A549 (cell line): ENCODE data around the gene HLA-DOA. TPM values are rescaled to one million over a fixed set of nuclear protein-coding genes. Genes with fewer than 3 reads are reported as not detected.

ENCODE experiments used
- ATAC-seq, 2 experiments: fragments of 200-7000 bp in 1 of 2; fragments of >200 bp in 1 of 2; cut with Nextera tagmentation in 1 of 2; cut with Tn5 transposase in 1 of 2; 3 replicates each; pipeline versions ENCODE4 v1.8.0 to v1.9.1; 2018 to 2020; ENCODE audit warnings: mild to moderate bottlenecking in 1 of 2, moderate library complexity in 1 of 2
- CTCF ChIA-PET: fragments of 300-600 bp; sonication (Branson Sonifier 250); formaldehyde crosslinking; extraction: SDS; loops from one replicate; lab custom pipeline; 2021; ENCODE audit warnings: antibody characterized with exemption, inconsistent platforms; lab: Yijun Ruan, JAX
- POLR2A ChIA-PET: fragments of 350-600 bp; formaldehyde crosslinking; extraction: SDS; loops from one replicate; lab custom pipeline; 2021; ENCODE audit warnings: antibody characterized with exemption, inconsistent platforms; lab: Yijun Ruan, JAX
- DNase-seq, 2 experiments: peaks; one replicate each; pipeline versions ENCODE4 v3.0.0 to v3.0.0-alpha.2; 2011 to 2016; ENCODE audit warnings: low read depth in 1 of 2, low spot score in 1 of 2
- FAIRE-seq: peaks from 2 replicates; lab custom pipeline; 2011; peaks lifted over from hg19 to GRCh38; lab: Jason Lieb, UNC
- H3K27ac ChIP-seq, 2 experiments: fragments of >200 bp; sonication (Bioruptor Twin); formaldehyde crosslinking; 3 replicates each; pipeline ENCODE4 v1.5.1; 2016 to 2017
- H3K4me1 ChIP-seq: fragments of >200 bp; sonication (Bioruptor Twin); formaldehyde crosslinking; 3 replicates; pipeline ENCODE4 v1.6.1; 2016
- H3K4me2 ChIP-seq: fragments of >200 bp; sonication (Bioruptor Twin); formaldehyde crosslinking; 3 replicates; pipeline ENCODE4 v1.6.1; 2016
- H3K4me3 ChIP-seq: fragments of >200 bp; sonication (Bioruptor Twin); formaldehyde crosslinking; 3 replicates; pipeline ENCODE4 v1.5.1; 2016
- H3K9me3 ChIP-seq: fragments of >200 bp; sonication (Bioruptor Twin); formaldehyde crosslinking; 3 replicates; pipeline ENCODE4 v1.6.1; 2016
- CHD2 ChIP-seq: fragments of 150-350 bp; IDR thresholded peaks from 2 replicates; pipeline ENCODE4 v1.6.1; 2014; ENCODE audit warnings: low read length; ENCODE audit not compliant: partially characterized antibody
- EP300 ChIP-seq, 2 experiments: fragments of >200 bp; sonication (Bioruptor Twin); formaldehyde crosslinking; IDR thresholded peaks; 2 replicates in 1 of 2; 3 replicates in 1 of 2; pipeline ENCODE4 v1.6.1; 2016 to 2017
- FOXS1 ChIP-seq: fragments of 250-450 bp; sonication (Bioruptor Pico); IDR thresholded peaks from 2 replicates; pipeline ENCODE4 v1.5.0; 2020; ENCODE audit warnings: mild to moderate bottlenecking, moderate library complexity
- HEYL ChIP-seq: fragments of 250-450 bp; sonication (Bioruptor Pico); IDR thresholded peaks from 2 replicates; pipeline ENCODE4 v1.8.0; 2021; ENCODE audit warnings: mild to moderate bottlenecking, moderate library complexity
- HOXA7 ChIP-seq: fragments of 250-450 bp; sonication (Bioruptor Pico); IDR thresholded peaks from 2 replicates; pipeline ENCODE4 v1.5.0; 2020; ENCODE audit warnings: mild to moderate bottlenecking, moderate library complexity
- HOXB5 ChIP-seq: fragments of 250-450 bp; sonication (Bioruptor Pico); IDR thresholded peaks from 2 replicates; pipeline ENCODE4 v1.5.0; 2020; ENCODE audit warnings: mild to moderate bottlenecking, moderate library complexity
- JUNB ChIP-seq: fragments of >200 bp; sonication (Bioruptor Twin); formaldehyde crosslinking; IDR thresholded peaks from 2 replicates; pipeline ENCODE4 v1.6.1; 2016
- MAX ChIP-seq: IDR thresholded peaks from 2 replicates; pipeline ENCODE4 v1.6.1; 2012
- MYC ChIP-seq: IDR thresholded peaks from 2 replicates; pipeline ENCODE4 v1.6.1; 2012; ENCODE audit warnings: mild to moderate bottlenecking, inconsistent platforms, low read length, improper control_type of control experiment, borderline replicate concordance
- POLR2A ChIP-seq: IDR thresholded peaks from 2 replicates; pipeline ENCODE4 v1.6.1; 2012; ENCODE audit warnings: mild to moderate bottlenecking, low read length
- POLR2AphosphoS2 ChIP-seq: conservative IDR thresholded peaks from 2 replicates; pipeline ENCODE4 v1.6.1; 2012; ENCODE audit warnings: low read length, improper control_type of control experiment, inconsistent platforms
- RAD21 ChIP-seq, 2 experiments: fragments of >200 bp in 1 of 2; sonication (Bioruptor Twin) in 1 of 2; formaldehyde crosslinking in 1 of 2; IDR thresholded peaks in 1 of 2; conservative IDR thresholded peaks in 1 of 2; 2 replicates in 1 of 2; 3 replicates in 1 of 2; pipeline ENCODE4 v1.6.1; 2012 to 2018; ENCODE audit warnings: inconsistent platforms in 1 of 2
- RCOR1 ChIP-seq: fragments of 150-350 bp; IDR thresholded peaks from 2 replicates; pipeline ENCODE4 v1.6.1; 2014; ENCODE audit warnings: antibody characterized with exemption, low read length, low read depth
- RFX5 ChIP-seq: fragments of 450-650 bp; IDR thresholded peaks from 2 replicates; pipeline ENCODE4 v1.7.1; 2014; ENCODE audit warnings: antibody characterized with exemption, mild to moderate bottlenecking, moderate library complexity
- RNF2 ChIP-seq: fragments of 200-600 bp; sonication (generic); IDR thresholded peaks from 2 replicates; pipeline ENCODE4 v1.6.1; 2016; ENCODE audit warnings: low read depth, mild to moderate bottlenecking, antibody characterized with exemption, moderate library complexity, borderline replicate concordance
- SMC3 ChIP-seq: fragments of >200 bp; sonication (Bioruptor Twin); formaldehyde crosslinking; IDR thresholded peaks from 3 replicates; pipeline ENCODE4 v1.6.1; 2018; ENCODE audit warnings: inconsistent platforms
- TFCP2L1 ChIP-seq: fragments of 250-450 bp; sonication (Bioruptor Pico); IDR thresholded peaks from 2 replicates; pipeline ENCODE4 v1.5.0; 2021; ENCODE audit warnings: mild to moderate bottlenecking
- ZNF302 ChIP-seq: fragments of 250-450 bp; sonication (Bioruptor Pico); IDR thresholded peaks from 2 replicates; pipeline ENCODE4 v1.9.0; 2021; ENCODE audit warnings: inconsistent platforms, mild to moderate bottlenecking, moderate library complexity
- WGBS: methylation state at CpG from one replicate; pipeline ENCODE4 v1.1.6; 2017; ENCODE audit errors: missing lambda C conversion rate; 5-methylcytosine and 5-hydroxymethylcytosine counted together
- polyA plus RNA-seq, 4 experiments: library from polyadenylated mRNA; depleted of rRNA in 3 of 4; stranded (reverse); fragments of >200 nt; fragmentation: RNase III in 1 of 4; extraction: RNeasy Plus Mini Kit Qiagen cat#74134 plus additional on column Dnase treatment in 1 of 4; gene quantifications; 2 replicates in 3 of 4; 3 replicates in 1 of 4; pipeline ENCODE4 v1.2.3, GENCODE V29; 2011 to 2017
- TF ChIP-seq, protein P1 (sequence below): fragments of >200 bp; sonication (Bioruptor Twin); formaldehyde crosslinking; IDR thresholded peaks from 3 replicates; pipeline ENCODE4 v1.5.1; 2016
- TF ChIP-seq, protein P2 (sequence below): fragments of >200 bp; sonication (Bioruptor Twin); formaldehyde crosslinking; IDR thresholded peaks from 2 replicates; pipeline ENCODE4 v1.6.1; 2016

HLA-DOA gene
- polyA plus RNA-seq, 2 of the 4 experiments (the other 2 are of a cell fraction): 0.03 to 0.27 TPM

- TF ChIP-seq FOXS1 (CRISPR knock-in tag): no peak
- no peak for TF ChIP-seq HOXA7
- no peak for TF ChIP-seq HEYL (CRISPR knock-in tag)
- no peak for TF ChIP-seq MAX
- TF ChIP-seq EP300 (IDR thresholded peaks at IDR 0.05): no peak
- no peak for TF ChIP-seq MYC
- no peak for TF ChIP-seq TFCP2L1 (CRISPR knock-in tag)
- TF ChIP-seq JUNB: no peak
- no peak for TF ChIP-seq RNF2
- TF ChIP-seq RCOR1: no peak
Measured at GRCh38 chr6:32989368-32989767, 20.0 kb downstream of the HLA-DOA start (continued).

GRCh38 chr6:32984622-32985389 is 24.6 kb downstream of the HLA-DOA start:
- TF ChIP-seq, protein P1, sequence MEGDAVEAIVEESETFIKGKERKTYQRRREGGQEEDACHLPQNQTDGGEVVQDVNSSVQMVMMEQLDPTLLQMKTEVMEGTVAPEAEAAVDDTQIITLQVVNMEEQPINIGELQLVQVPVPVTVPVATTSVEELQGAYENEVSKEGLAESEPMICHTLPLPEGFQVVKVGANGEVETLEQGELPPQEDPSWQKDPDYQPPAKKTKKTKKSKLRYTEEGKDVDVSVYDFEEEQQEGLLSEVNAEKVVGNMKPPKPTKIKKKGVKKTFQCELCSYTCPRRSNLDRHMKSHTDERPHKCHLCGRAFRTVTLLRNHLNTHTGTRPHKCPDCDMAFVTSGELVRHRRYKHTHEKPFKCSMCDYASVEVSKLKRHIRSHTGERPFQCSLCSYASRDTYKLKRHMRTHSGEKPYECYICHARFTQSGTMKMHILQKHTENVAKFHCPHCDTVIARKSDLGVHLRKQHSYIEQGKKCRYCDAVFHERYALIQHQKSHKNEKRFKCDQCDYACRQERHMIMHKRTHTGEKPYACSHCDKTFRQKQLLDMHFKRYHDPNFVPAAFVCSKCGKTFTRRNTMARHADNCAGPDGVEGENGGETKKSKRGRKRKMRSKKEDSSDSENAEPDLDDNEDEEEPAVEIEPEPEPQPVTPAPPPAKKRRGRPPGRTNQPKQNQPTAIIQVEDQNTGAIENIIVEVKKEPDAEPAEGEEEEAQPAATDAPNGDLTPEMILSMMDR: peak; percentile 87
- TF ChIP-seq CHD2: no peak
- TF ChIP-seq SMC3: peak; percentile 85
- peak; percentile 52; the same call in 1 of the 2 replicates for TF ChIP-seq RFX5
- TF ChIP-seq, protein P2, sequence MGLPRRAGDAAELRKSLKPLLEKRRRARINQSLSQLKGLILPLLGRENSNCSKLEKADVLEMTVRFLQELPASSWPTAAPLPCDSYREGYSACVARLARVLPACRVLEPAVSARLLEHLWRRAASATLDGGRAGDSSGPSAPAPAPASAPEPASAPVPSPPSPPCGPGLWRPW: no peak
- no peak for TF ChIP-seq ZNF302
- peak; percentile 84 to 85 for TF ChIP-seq RAD21 (conservative IDR thresholded peaks at IDR 0.05 in 1 of 2, IDR thresholded peaks at IDR 0.05 in 1 of 2)
- CTCF ChIA-PET: interaction anchor here (0.5 to 6.3 kb wide), 45 partner anchors 9 to 892 kb away, joined by 3 to 124 read pairs (median 4); partner anchors contain the start of genes BRD2, HLA-DMA, PSMB8 and TAP1
- Histone ChIP-seq H3K4me1 (peaks cover 11% of the 10 kb centered on the region), H3K4me3 (no peak overlapping the region), H3K9me3 (no peaks in the 10 kb centered on the region), H3K4me2 (no peak overlapping the region), H3K27ac (no peak overlapping the region)
- POLR2A ChIA-PET: interaction anchor here (0.6 to 8.6 kb wide), 5 partner anchors 10 to 857 kb away, joined by 3 to 127 read pairs (median 5); partner anchors contain the start of gene ATF6B
- 11% methylated on average over 9 of the region's 9 CpGs for WGBS
- DNase-seq (peak; percentile 52 to 86), FAIRE-seq (no peak), ATAC-seq (peak; percentile 75 to 83)

- peak; percentile 39 to 40; a peak in 5 of 6 replicates for ATAC-seq
- no peak for FAIRE-seq
- POLR2A ChIA-PET: interaction anchor here (0.6 to 8.6 kb wide), 5 partner anchors 10 to 856 kb away, joined by 3 to 127 read pairs (median 5); partner anchors contain the start of gene ATF6B
- TF ChIP-seq HOXB5 (no peak), POLR2A (no peak), RCOR1 (no peak), POLR2AphosphoS2 (no peak)
- TF ChIP-seq, all 56 proteins: peak for 0
- H3K4me2 ChIP-seq: no peak overlapping the region
- H3K4me3 ChIP-seq: no peak overlapping the region
- H3K9me3 ChIP-seq: no peaks in the 10 kb centered on the region
- CTCF ChIA-PET: interaction anchor here (0.5 to 6.3 kb wide), 43 partner anchors 8 to 891 kb away, joined by 3 to 124 read pairs (median 5); partner anchors contain the start of genes BRD2, HLA-DMA, PSMB8 and TAP1
- no peak for DNase-seq
- peaks cover 15% of the 10 kb centered on the region for H3K4me1 ChIP-seq
- no peak overlapping the region for H3K27ac ChIP-seq
- 59% methylated on average over 3 of the region's 3 CpGs for WGBS
Measured at GRCh38 chr6:32983964-32984621, 25.3 kb downstream of the HLA-DOA start.
